GM12878 (cell line): ENCODE data around the gene TTLL3. TPM values are rescaled to one million over a fixed set of nuclear protein-coding genes. Genes with fewer than 3 reads are reported as not detected.

Source experiments
- ETV6 ChIP-seq, 2 experiments: fragments of 450-650 bp in 1 of 2; IDR thresholded peaks in 1 of 2; conservative IDR thresholded peaks in 1 of 2; 2 replicates each; pipeline ENCODE4 v1.6.1; 2014; ENCODE audit warnings: antibody characterized with exemption in 1 of 2, borderline replicate concordance in 1 of 2, low read depth in 1 of 2, mild to moderate bottlenecking in 1 of 2, moderate library complexity in 1 of 2
- HDGF ChIP-seq: fragments of 450-650 bp; IDR thresholded peaks from 2 replicates; pipeline ENCODE4 v1.6.1; 2016; ENCODE audit warnings: antibody characterized with exemption
- polyA plus RNA-seq, 11 experiments: library from polyadenylated mRNA; depleted of rRNA in 4 of 11; unstranded in 6 of 11; stranded (reverse) in 5 of 11; fragments of >200 nt; fragmentation: Nextera tagmentation in 4 of 11; fragmentation: Illumina TruSeq in 1 of 11; extraction: Ambion mirVana in 4 of 11; extraction: Trizol in 1 of 11; gene quantifications; 1 replicate in 1 of 11; 2 replicates in 10 of 11; pipeline versions ENCODE4 v1.2.1 to v1.2.3, GENCODE V29; 2011 to 2016; ENCODE audit warnings: inconsistent platforms in 2 of 11, missing spikeins in 2 of 11, low read depth in 1 of 11
- total RNA-seq, 4 experiments: library from RNA; depleted of rRNA in 3 of 4; stranded (reverse); fragments of >200 nt in 3 of 4; fragmentation: Illumina TruSeq in 1 of 4; extraction: Trizol in 1 of 4; gene quantifications; 2 replicates each; pipeline versions ENCODE4 v1.2.1 to v1.2.3, GENCODE V29; 2013 to 2021
- TF ChIP-seq, protein P1 (sequence below): fragments of 450-650 bp; IDR thresholded peaks from 2 replicates; pipeline ENCODE4 v1.6.1; 2017; ENCODE audit warnings: antibody characterized with exemption, mild to moderate bottlenecking, moderate library complexity
- TF ChIP-seq, protein P2 (sequence below), 3 experiments: IDR thresholded peaks in 2 of 3; conservative IDR thresholded peaks in 1 of 3; 2 replicates each; pipeline ENCODE4 v1.5.1; 2011; ENCODE audit warnings: low read depth in 3 of 3, low read length in 3 of 3, mild to moderate bottlenecking in 3 of 3, control low read depth in 2 of 3, moderate library complexity in 2 of 3, inconsistent platforms in 1 of 3, mixed read lengths in 1 of 3; ENCODE audit not compliant: control insufficient read depth in 2 of 3, insufficient read depth in 1 of 3; ENCODE audit errors: extremely low read depth in 1 of 3
- TF ChIP-seq, protein P3 (sequence below): fragments of 450-650 bp; IDR thresholded peaks from 2 replicates; pipeline ENCODE4 v1.6.1; 2017; ENCODE audit warnings: mild to moderate bottlenecking, low read depth, inconsistent platforms; ENCODE audit not compliant: poor library complexity, severe bottlenecking

Gene TTLL3
- total and polyA plus RNA-seq, 10 of the 15 experiments (the other 5 are each of a cell fraction or from before 2014, with no cell fraction given): 4.2 to 51.3 (median 18.9) TPM

DNA sequence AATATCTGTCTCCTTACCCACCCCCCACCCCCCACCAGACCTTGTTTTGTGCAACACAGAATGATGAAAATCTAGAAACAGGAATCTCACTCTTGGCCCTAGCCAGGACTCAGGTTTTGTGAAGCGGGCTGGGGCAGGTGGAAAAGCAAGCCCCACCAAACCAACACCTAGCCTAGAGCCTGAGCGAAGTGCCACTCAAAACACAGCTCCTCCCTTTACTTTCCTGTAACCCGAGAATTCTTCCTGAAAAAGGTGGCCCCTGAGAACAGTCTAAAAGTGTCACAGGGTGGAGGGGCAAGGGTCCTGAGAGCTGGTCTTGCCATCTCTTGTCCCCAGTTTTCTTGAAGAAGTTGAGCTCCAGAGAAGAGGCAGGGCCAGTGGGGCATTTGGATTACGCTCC lies 51.1 kb downstream of the TTLL3 start (continued):
- TF ChIP-seq, protein P1, sequence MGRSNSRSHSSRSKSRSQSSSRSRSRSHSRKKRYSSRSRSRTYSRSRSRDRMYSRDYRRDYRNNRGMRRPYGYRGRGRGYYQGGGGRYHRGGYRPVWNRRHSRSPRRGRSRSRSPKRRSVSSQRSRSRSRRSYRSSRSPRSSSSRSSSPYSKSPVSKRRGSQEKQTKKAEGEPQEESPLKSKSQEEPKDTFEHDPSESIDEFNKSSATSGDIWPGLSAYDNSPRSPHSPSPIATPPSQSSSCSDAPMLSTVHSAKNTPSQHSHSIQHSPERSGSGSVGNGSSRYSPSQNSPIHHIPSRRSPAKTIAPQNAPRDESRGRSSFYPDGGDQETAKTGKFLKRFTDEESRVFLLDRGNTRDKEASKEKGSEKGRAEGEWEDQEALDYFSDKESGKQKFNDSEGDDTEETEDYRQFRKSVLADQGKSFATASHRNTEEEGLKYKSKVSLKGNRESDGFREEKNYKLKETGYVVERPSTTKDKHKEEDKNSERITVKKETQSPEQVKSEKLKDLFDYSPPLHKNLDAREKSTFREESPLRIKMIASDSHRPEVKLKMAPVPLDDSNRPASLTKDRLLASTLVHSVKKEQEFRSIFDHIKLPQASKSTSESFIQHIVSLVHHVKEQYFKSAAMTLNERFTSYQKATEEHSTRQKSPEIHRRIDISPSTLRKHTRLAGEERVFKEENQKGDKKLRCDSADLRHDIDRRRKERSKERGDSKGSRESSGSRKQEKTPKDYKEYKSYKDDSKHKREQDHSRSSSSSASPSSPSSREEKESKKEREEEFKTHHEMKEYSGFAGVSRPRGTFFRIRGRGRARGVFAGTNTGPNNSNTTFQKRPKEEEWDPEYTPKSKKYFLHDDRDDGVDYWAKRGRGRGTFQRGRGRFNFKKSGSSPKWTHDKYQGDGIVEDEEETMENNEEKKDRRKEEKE: no peak
- TF ChIP-seq ETV6 (conservative IDR thresholded peaks at IDR 0.05 in 1 of 2, IDR thresholded peaks at IDR 0.05 in 1 of 2; ENCODE audit: borderline replicate concordance in 1 of 2, low read depth in 1 of 2) (no peak), HDGF (no peak)
- TF ChIP-seq, protein P2, sequence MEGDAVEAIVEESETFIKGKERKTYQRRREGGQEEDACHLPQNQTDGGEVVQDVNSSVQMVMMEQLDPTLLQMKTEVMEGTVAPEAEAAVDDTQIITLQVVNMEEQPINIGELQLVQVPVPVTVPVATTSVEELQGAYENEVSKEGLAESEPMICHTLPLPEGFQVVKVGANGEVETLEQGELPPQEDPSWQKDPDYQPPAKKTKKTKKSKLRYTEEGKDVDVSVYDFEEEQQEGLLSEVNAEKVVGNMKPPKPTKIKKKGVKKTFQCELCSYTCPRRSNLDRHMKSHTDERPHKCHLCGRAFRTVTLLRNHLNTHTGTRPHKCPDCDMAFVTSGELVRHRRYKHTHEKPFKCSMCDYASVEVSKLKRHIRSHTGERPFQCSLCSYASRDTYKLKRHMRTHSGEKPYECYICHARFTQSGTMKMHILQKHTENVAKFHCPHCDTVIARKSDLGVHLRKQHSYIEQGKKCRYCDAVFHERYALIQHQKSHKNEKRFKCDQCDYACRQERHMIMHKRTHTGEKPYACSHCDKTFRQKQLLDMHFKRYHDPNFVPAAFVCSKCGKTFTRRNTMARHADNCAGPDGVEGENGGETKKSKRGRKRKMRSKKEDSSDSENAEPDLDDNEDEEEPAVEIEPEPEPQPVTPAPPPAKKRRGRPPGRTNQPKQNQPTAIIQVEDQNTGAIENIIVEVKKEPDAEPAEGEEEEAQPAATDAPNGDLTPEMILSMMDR (IDR thresholded peaks at IDR 0.05 in 2 of 3, conservative IDR thresholded peaks at IDR 0.05 in 1 of 3; ENCODE audit: control insufficient read depth in 2 of 3, extremely low read depth in 1 of 3, insufficient read depth in 1 of 3, low read depth in 3 of 3, low read length in 3 of 3): no peak
- TF ChIP-seq, protein P3, sequence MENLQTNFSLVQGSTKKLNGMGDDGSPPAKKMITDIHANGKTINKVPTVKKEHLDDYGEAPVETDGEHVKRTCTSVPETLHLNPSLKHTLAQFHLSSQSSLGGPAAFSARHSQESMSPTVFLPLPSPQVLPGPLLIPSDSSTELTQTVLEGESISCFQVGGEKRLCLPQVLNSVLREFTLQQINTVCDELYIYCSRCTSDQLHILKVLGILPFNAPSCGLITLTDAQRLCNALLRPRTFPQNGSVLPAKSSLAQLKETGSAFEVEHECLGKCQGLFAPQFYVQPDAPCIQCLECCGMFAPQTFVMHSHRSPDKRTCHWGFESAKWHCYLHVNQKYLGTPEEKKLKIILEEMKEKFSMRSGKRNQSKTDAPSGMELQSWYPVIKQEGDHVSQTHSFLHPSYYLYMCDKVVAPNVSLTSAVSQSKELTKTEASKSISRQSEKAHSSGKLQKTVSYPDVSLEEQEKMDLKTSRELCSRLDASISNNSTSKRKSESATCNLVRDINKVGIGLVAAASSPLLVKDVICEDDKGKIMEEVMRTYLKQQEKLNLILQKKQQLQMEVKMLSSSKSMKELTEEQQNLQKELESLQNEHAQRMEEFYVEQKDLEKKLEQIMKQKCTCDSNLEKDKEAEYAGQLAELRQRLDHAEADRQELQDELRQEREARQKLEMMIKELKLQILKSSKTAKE: no peak
